ENCODE data around the gene APRT. TPM values are rescaled to one million over a fixed set of nuclear protein-coding genes. Genes with fewer than 3 reads are reported as not detected.

The APRT gene
- total RNA-seq, 4 donors from 2014 or later, result 81.6 to 221 (median 149) TPM

DNA sequence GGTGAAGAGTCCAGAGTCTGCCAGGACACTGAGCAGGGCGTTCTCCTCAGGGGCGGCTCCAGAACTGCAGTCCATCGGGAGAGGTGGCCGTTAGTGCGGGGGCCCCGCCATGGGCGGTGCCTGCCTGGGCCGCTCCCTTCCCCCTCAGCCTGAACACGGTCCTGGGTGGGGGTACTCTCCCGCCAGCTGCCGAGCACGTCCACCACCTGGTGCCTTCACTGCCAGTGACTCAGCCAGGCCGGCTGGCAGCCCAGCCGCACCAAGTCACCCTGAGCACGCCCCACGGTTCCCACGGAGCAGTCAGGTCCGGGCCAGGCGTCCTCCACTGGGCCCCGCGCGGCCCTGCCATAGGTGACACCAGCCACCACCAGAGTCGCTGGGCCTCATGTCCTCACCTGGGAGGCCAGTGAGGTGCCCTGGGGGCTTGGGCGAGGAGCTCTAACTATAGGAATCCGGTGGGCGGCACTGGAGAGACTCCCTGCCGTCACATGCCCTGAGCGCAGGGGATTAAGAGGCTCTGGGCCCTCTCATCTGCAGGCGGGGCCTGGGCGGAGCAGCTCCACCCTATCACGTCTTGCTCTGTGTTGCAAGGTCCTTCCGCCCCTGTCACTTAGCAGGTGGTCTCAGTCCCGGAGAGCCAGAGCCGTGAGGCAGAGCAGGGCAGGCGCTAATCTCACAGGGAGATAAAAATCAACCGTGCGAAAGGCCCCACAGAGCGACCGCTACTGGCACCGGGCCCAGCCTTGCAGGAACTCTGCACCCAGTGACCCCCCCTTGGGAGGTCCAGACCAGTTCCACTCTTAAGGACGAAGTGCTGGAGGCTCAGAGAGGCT, 41.1 kb downstream of the APRT start:
- Histone ChIP-seq H3K27me3 (no peaks in the 10 kb centered on the region), H3K4me1 (peaks cover 70 to 86% (median 81%) of the 10 kb centered on the region in 4 donors), H3K36me3 (no peaks in the 10 kb centered on the region), H3K27ac (peak overlapping the region; percentile 82 to 93 (median 90)), H3K9me3 (no peaks in the 10 kb centered on the region), H3K4me3 (peak overlapping the region in 3 of 4 donors; percentile 5 to 23 (median 19))
- in situ Hi-C loops (cut with MboI; ENCODE audit: low pct_ligation_motif_present in 1 of 4, low pct_unique_long_range_greater_than_20kb in 1 of 4, low sequenced_read_pairs in 3 of 4), result no loop called here
- intact Hi-C loops (cut with DNase I; ENCODE audit: low total_unique reads), result no loop called here
- 24% methylated on average over 32 of the region's 41 CpGs; no CpG with 5 or more reads in 1 of the 2 donors for WGBS, 2 donors (ENCODE audit: low coverage in 1 of 2)
- DNase-seq, result peak; percentile 75
- TF ChIP-seq, protein P1, sequence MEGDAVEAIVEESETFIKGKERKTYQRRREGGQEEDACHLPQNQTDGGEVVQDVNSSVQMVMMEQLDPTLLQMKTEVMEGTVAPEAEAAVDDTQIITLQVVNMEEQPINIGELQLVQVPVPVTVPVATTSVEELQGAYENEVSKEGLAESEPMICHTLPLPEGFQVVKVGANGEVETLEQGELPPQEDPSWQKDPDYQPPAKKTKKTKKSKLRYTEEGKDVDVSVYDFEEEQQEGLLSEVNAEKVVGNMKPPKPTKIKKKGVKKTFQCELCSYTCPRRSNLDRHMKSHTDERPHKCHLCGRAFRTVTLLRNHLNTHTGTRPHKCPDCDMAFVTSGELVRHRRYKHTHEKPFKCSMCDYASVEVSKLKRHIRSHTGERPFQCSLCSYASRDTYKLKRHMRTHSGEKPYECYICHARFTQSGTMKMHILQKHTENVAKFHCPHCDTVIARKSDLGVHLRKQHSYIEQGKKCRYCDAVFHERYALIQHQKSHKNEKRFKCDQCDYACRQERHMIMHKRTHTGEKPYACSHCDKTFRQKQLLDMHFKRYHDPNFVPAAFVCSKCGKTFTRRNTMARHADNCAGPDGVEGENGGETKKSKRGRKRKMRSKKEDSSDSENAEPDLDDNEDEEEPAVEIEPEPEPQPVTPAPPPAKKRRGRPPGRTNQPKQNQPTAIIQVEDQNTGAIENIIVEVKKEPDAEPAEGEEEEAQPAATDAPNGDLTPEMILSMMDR (IDR thresholded peaks at IDR 0.05), result no peak
- TF ChIP-seq EP300 (IDR thresholded peaks at IDR 0.05; ENCODE audit: low read depth) (no peak), POLR2AphosphoS5 (IDR thresholded peaks at IDR 0.05) (peak; percentile 39 to 67 (median 43)), POLR2A (IDR thresholded peaks at IDR 0.05) (peak; percentile 9)

DNA sequence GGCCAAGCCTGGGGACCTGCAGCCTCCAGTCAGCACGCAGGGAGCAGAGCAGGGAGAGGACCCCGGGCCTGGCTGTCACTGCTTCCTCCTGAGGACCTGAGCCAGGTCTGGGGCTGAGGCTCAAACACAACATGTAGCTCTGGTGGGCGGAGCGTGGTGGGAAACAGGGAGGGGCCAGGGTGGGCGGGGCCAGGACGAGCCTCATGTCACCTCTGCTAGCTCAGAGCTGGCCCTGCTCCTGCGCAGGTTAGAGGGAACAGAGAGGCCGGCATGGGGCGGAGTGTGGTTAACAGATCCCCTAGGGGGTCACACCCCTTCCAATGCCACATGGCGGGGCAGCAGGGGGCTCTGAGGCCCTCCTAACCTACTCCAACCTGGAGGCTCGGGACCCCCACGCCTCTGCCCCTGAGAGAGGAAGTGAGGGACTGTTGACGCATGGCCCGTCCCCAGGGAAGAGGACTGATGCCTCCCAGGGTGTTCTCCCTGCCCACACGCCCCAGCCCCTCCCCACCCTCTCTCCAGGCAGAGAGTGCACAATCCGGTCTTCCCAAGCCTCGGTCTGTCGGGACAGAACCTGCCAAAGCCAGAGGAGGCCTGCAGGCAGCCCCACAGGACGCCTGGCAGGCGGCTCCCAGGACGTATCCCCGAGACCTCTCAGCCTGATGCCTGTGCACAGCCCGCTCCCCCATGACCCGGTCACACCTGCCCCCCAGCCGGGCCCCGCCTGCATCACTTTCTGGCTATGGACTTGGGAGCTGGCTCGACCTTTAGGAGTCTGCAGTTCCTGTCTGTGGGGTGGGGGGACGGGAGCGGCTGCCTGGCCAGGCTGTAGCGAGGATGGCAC, 41.9 kb downstream of the APRT start:
- intact Hi-C loops (cut with DNase I; ENCODE audit: low total_unique reads) (no loop called here), in situ Hi-C loops (cut with MboI; ENCODE audit: low pct_ligation_motif_present in 1 of 4, low pct_unique_long_range_greater_than_20kb in 1 of 4, low sequenced_read_pairs in 3 of 4) (no loop called here)
- no peaks in the 10 kb centered on the region for H3K36me3 ChIP-seq
- no peaks in the 10 kb centered on the region for H3K27me3 ChIP-seq
- peak overlapping the region in 2 of 4 donors; percentile 19 to 23 for H3K4me3 ChIP-seq
- H3K4me1 ChIP-seq, result peaks cover 67 to 83% (median 79%) of the 10 kb centered on the region in 4 donors
- WGBS, 2 donors (ENCODE audit: low coverage in 1 of 2), result 33% methylated on average over 21 of the region's 30 CpGs; no CpG with 5 or more reads in 1 of the 2 donors
- DNase-seq, result peak; percentile 61
- H3K9me3 ChIP-seq, result no peaks in the 10 kb centered on the region
- TF ChIP-seq, protein P1 (IDR thresholded peaks at IDR 0.05), result no peak
- TF ChIP-seq EP300 (IDR thresholded peaks at IDR 0.05; ENCODE audit: low read depth) (no peak), POLR2AphosphoS5 (IDR thresholded peaks at IDR 0.05) (peak in 2 of 3 donors; percentile 7 to 13), POLR2A (IDR thresholded peaks at IDR 0.05) (peak; percentile 11)
- peak overlapping the region; percentile 82 to 93 (median 90) for H3K27ac ChIP-seq

DNA sequence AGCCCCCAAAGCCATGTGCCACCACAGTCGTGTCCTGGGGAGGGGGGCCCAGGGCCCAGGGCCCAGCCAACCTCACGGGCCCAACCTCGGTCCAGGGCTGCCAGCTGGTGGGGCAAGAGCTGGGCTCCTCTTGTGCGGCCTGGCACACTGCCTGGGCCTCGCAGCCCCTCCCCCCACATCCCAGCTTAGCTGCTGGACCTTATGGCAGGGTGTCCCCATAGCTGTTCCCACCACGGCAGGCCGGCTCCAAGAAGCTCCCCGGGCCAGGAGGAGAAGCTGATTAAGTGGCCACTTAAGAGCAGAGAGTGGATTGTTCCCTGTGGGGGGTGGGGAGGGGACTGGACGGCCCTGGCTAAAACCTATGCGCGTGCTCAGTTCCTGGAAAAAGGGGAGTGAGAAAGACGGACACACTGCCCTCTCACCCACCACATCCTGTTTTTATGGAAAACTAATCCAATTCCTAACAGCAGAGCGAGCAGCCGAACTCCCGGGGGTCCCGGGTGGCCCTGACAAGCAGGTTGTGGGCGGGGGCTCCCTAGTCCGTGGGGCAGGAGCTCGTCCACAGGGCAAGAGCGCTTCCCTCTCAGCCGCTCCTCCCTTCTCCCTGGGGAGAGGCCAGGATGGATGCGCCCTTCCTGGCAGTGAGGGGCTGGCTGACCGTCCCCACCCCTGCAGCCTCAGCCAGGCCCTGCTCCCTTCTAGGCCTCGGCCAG, 43.5 kb downstream of the APRT start:
- Histone ChIP-seq H3K4me3 (no peak overlapping the region), H3K4me1 (peaks cover 51 to 77% (median 68%) of the 10 kb centered on the region in 4 donors), H3K27me3 (no peaks in the 10 kb centered on the region), H3K9me3 (no peaks in the 10 kb centered on the region), H3K36me3 (no peaks in the 10 kb centered on the region), H3K27ac (peak overlapping the region; percentile 82 to 93 (median 90))
- 55% methylated on average over 22 of the region's 24 CpGs; no CpG with 5 or more reads in 1 of the 2 donors for WGBS, 2 donors (ENCODE audit: low coverage in 1 of 2)
- TF ChIP-seq POLR2A (IDR thresholded peaks at IDR 0.05) (no peak), POLR2AphosphoS5 (IDR thresholded peaks at IDR 0.05) (peak in 1 of 3 donors; percentile 14)
- in situ Hi-C loops (cut with MboI; ENCODE audit: low pct_ligation_motif_present in 1 of 4, low pct_unique_long_range_greater_than_20kb in 1 of 4, low sequenced_read_pairs in 3 of 4) (no loop called here), intact Hi-C loops (cut with DNase I; ENCODE audit: low total_unique reads) (no loop called here)
- DNase-seq, result peak; percentile 60

DNA sequence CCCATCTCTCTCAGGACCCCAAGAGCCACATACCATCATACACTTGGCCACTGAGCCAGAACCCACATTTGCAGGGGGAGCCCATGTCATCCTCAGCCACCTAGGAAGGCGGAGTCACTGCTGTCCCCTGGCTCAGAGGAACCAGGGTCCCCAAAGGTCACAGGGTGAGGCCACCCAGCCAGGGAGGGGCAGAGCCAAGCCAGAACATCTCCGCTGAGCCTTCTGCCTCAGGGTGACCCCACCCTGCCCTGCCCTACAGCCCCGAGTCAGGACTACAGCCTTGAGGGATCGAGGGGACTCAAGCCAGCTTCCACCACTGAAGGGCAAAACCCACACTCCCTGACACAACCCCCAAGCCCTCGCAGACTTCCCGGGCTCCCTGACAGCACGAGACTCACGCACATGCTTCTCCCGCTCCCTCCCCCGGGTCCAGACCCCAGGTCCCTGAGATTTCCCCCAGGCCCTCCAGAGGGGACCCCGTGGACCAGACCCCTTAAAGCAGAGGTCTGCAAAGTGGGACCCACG, 44.1 kb downstream of the APRT start:
- Histone ChIP-seq H3K36me3 (no peaks in the 10 kb centered on the region), H3K27ac (peak overlapping the region; percentile 82 to 93 (median 90)), H3K9me3 (no peaks in the 10 kb centered on the region), H3K4me1 (peaks cover 46 to 77% (median 67%) of the 10 kb centered on the region in 4 donors), H3K4me3 (no peak overlapping the region), H3K27me3 (no peaks in the 10 kb centered on the region)
- no peak for DNase-seq
- intact Hi-C loops (cut with DNase I; ENCODE audit: low total_unique reads) (no loop called here), in situ Hi-C loops (cut with MboI; ENCODE audit: low pct_ligation_motif_present in 1 of 4, low pct_unique_long_range_greater_than_20kb in 1 of 4, low sequenced_read_pairs in 3 of 4) (no loop called here)
- WGBS, 2 donors (ENCODE audit: low coverage in 1 of 2), result 63% methylated on average over 12 of the region's 12 CpGs; no CpG with 5 or more reads in 1 of the 2 donors
- TF ChIP-seq POLR2A (IDR thresholded peaks at IDR 0.05), result no peak
- no peak for TF ChIP-seq POLR2AphosphoS5 (IDR thresholded peaks at IDR 0.05)
- TF ChIP-seq, protein P1 (IDR thresholded peaks at IDR 0.05), result no peak
- no peak for TF ChIP-seq EP300 (IDR thresholded peaks at IDR 0.05; ENCODE audit: low read depth)

Measured in transverse colon (tissue), 4 donors.